NCI-H1436 treated with DMSO at 0.1 percent for 48 hours (cell line): ENCODE measurements around the gene XPO6.

Experiments
- DNase-seq: peaks from one replicate; lab custom pipeline; 2025; lab: John Stamatoyannopoulos, UW

Gene XPO6

GRCh38 chr16:28089992-28090365 lies 121.8 kb downstream of the XPO6 start:
- DNase-seq, result no peak

DNA sequence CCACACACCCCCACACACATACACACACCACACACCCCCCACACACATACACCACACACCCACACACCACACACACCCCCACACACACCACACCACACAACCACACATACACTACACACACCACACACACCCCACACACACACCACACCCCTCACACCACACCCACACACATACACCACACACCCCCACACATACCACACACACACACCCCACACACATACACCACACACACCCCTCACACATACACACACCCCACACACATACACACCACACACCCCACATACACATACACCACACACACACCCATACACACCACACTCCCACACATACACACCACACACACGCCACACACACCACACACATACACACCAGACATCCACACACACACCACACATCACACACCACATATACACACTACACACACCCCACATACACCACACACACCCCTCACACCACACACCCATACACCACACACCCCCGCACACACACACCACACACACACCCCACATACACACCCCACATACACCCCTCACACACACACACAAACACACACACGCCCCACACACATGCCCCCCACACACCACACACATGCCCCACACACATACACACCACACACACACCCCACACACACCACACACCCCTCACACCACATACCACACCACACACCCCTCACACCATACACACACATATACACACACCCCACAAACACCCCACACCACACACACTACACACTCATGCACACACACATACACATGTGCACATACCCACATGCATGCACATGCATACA lies 122.4 kb downstream of the XPO6 start:
- no peak for DNase-seq

DNA sequence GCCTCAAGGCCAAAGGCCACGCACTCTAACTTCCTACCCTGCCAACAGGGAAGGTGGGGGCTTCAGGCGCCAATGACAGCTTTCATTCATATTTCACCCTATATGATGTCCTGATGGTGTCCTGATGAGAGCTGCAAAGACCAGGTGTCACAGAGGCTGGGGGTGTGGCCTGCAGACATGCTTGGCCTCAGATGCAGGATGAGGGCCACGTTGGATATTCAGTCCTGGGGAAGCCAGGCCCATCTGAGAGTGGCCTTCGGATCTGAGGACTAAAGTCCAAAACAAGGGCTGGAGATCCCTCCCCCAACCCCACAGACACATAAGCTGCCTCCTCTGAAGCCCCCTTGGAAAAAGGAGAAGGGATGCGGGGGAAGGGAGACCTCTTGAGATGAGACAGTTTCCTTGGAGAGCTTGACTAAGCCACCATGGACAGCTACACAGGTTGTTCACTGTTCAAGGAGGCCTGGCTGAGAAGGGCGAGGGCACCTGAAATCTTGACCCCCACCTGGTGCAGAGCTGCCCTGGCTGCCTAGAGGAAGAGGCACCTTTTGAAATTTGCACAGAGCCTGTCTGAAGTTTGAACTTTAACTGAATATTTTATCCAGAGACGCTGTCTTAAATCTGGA lies 124.0 kb downstream of the XPO6 start:
- DNase-seq, result no peak

GRCh38 chr16:28087140-28087660 lies 124.6 kb downstream of the XPO6 start:
- no peak for DNase-seq

DNA sequence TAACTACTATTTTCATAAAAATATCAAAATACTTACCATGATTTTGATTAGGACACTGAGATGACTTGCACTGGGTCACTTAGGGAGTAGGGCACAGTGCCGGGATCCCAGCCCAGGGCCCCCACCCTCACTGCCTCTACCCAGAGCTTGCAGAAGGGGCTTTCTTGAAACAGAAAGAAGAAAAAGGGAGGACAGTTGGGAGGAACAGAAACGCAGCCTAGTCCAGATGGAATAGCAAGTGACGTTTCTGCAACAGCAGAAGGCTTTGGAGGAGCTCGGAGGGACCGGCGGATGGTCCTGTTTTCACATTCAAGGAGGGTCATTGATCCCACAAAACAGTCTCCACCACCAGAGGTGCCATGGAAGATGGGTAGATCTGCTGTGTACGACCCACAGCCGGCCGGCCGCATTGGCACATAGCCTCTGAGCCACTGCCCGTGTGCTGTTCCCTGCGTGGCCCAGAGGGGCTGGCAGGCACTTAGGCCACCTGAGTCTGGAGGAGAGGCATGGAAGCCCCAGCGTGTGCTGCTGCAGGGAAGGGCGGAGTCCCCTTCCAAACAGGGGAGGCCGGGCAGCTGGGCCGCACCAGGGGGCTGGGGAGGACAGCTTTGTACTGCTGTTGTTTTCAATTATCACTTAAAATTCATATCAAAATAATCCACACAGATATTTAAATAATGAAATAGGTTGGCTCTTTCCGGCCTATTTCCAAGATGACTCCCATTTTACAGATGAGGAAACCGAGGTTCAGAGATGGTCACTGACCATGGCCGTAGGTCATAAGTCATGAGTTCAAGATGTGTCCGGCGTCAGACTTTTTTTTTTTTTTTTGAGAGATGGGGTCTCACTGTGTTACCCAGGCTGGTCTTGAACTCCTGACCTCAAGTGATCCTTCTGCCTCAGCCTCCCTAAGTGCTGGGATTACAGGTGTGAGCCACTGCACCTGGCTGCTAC lies 125.3 kb downstream of the XPO6 start:
- no peak for DNase-seq

GRCh38 chr16:28085389-28086171 lies 126.2 kb downstream of the XPO6 start:
- DNase-seq, result no peak

GRCh38 chr16:28084209-28084608 lies 127.6 kb downstream of the XPO6 start:
- DNase-seq, result no peak

DNA sequence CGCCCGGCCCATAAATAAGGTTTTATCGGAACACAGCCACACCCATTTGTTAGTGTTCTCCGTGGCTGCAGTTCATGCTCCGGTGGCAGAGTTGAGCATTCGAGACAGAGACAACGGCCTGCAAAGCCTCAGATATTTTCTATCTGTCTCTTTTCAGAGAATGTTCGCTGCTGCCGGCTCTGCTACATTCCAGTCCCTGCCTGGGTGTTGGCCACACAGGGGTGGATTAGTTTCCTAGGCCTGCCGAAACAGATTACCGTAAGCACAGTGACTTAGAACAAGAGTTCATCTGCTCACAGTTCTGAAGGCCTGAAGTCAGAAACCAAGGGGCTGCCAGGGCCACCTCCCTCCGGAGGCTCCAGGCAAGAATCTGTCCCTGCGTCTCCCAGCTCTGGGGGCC lies 129.1 kb downstream of the XPO6 start:
- DNase-seq, result no peak

- DNase-seq, result no peak
Observed at GRCh38 chr16:28081391-28081968, 130.3 kb downstream of the XPO6 start.

DNA sequence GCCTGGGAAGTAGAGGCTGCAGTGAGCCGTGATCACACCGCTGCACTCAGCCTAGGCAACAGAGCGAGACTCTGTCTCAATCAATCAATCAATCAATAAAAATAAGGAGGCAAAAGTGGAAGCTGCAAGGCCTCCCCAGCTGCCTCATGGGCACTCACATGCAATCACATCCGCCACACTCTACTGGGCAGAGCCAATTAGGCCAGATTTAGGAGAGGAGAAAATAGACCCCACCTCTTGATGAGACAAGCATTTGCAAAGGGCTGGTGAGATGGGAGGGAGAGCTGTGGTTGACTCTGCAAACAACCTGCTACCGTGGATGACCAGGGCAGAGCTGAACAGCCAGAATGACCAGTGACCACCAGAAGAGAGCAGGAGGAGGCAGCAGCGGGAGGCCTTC lies 133.5 kb downstream of the XPO6 start:
- DNase-seq, result no peak

DNA sequence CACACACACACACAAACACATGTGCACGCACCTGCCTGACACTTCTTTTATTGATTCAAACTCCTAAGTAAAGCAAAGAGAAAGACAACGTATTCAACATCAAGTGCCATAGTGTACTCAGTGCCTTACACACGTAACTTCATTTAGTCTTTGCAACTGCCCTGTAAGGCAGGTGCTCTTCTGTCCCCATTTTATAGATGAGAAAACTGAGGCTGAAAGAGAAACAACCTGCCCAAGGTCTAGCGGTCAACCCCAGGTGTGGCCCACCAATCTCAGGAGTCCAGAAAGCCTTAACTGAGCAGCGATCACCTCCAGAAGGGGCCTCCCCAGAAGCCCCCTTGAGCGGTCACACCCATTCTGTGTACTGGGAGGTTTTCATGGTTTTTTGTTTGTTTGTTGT lies 137.9 kb downstream of the XPO6 start:
- DNase-seq, result no peak

DNA sequence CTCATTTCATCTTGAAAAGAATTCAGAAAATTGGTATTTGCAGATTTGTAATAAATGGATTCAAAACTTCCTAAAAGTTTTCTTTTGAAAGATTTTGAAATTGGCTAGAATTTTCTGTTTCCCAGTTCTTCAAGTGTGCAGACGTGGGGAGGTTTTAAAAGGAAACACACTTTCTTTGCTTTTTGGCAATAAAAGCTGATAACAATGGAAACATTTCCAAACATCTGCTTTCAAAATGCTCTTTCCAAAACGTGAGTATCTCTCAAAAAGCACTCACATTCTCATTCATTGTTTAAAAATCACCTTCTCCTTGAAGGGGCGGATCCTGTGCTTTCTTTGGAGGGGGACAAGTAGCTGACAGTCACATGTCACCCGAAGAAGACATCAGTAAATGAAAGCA lies 139.7 kb downstream of the XPO6 start:
- DNase-seq, result no peak

DNA sequence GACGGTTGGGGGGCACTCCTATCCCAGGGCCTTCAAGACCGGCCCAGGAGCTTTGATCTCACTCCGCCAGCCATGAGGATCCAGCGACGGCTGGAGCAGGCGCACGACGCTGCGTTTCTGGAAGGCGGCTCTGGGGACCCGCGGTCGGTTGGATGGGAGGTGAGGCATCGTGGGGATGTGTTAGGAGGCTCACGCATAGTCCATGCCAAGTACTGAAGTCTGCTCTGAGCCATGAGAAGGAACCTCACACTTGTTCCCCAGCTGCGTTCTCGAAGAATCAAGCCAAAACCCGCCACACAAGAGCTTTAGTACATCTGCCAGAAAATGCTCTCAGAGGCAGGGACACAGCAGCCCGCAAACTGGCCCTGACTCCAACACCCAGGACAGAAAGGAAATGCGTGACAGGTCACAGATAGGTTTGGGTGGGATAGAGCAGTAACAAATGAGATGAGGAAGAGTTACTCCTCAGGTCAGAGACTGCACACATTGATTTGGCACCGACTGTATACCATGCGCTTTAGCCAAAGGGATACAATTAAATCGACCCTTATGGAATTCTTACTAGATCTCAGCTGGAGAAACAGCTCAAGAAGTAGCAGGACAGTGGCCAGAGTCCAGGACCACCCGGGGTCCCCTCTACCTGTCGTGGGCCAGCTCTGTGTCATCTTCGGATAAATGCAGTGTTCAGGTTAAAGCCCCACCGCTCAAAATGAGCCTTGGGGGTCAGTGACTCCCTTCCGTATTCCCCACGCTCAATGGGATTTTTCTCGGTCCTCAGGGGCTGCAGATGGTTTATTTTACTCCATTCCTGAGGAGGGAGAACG lies 141.6 kb downstream of the XPO6 start:
- no peak for DNase-seq

- DNase-seq, result no peak
Observed at GRCh38 chr16:28068976-28069375, 142.8 kb downstream of the XPO6 start.

GRCh38 chr16:28067604-28068379 lies 144.0 kb downstream of the XPO6 start:
- no peak for DNase-seq

DNA sequence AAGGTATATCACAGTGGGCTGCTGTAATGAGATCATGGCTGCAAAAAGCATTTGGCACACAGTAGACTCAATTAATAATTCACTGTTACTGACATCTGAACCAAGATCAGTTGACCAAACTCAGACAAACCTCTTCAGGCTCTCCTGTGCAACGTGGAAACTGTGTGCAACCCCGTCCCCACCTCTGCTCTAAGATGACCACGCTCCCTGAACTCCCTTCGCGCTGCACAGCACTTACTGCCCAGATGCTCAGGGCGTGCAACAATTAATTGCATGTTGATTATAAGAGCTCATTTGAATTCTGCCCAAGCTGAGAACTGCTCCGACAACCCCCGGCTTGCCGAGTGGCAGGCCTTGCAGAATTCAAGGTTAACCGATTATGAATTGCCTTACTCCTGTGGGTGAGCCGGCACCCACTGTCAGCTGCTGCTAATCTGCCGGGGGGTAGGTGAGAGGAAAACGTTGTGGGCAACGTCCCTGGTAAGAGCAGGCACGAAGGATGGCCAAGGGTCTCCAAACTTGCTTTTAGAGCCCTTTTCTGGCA lies 147.0 kb downstream of the XPO6 start:
- DNase-seq, result no peak

DNA sequence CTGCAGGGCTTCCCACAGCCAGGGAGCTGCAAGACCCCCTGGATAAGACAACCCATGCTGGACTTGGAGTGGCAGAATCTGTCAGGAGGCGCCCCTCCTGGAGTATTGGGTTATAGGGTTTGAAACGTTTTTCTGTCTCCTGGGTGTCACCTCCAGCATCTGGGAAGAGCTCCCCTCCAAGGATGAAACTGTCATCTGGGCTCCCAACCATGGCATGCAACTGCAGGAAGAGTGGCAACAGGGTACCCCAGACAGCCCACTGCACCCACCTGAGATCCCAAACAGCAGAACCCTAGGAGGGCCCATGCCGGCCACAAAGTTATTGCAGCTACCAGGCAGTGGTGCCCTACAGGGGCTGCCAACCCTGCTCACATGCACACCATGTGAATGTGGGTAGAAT lies 147.6 kb downstream of the XPO6 start:
- DNase-seq, result no peak

GRCh38 chr16:28063591-28064061 lies 148.1 kb downstream of the XPO6 start, which contains the start of gene GSG1L:
Gene GSG1L (minus strand): TSS chr16:28063714. CDS start chr16:28063424, 290 bp downstream.
- DNase-seq, result no peak
